ENCODE results near the gene PLK2.

DNA sequence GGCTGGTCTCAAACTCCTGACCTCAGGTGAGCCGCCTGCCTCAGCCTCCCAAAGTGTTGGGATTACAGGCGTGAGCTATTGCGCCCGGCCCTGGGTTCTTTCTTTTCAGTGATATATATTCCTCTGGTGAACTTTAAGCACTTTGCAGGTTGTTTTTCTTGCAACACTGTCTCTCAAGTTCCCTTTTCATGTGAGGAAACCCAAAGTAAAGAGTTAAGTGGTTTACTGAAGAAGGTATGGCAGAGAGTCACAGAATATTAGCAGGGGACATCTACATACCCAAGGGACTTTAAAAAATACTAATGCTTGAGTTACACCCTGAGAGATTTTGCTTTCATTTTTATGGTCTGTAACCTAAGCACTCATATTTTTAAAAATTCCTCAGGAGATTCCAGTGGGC, 24.6 kb upstream of the PLK2 start:
- TF ChIP-seq CTCF (IDR thresholded peaks at IDR 0.05; ENCODE audit: poor library complexity) (no peak), EZH2 (IDR thresholded peaks at IDR 0.05; ENCODE audit: borderline replicate concordance) (no peak)

Data from hepatocyte (in vitro differentiated cells).